CD4-positive, CD25-positive, alpha-beta regulatory T cell (primary cell): ENCODE measurements around the gene MSGN1. TPM values are rescaled to one million over a fixed set of nuclear protein-coding genes. Genes with fewer than 3 reads are reported as not detected.
A peak's percentile ranks its signal among the peaks of the same experiment; 100 is the strongest.

Experiments
- ATAC-seq, 2 donors: fragments of 150-1000 bp; cut with Tn5 transposase; one replicate each; pipeline ENCODE4 v1.10.0; 2021; ENCODE audit warnings: low read depth in 2 of 2, moderate number of reproducible peaks in 2 of 2, moderate library complexity in 1 of 2
- DNase-seq, 3 donors: peaks; one replicate each; pipeline versions ENCODE4 v3.0.0 to v3.0.0-alpha.2; 2012 to 2022; ENCODE audit warnings: mixed read lengths in 1 of 3
- H3K27ac ChIP-seq: one replicate; pipeline ENCODE4 v1.7.0; 2013; ENCODE audit warnings: mild to moderate bottlenecking, low read length; ENCODE audit not compliant: insufficient read depth, poor library complexity, severe bottlenecking
- H3K27me3 ChIP-seq: one replicate; pipeline ENCODE4 v1.7.0; 2013; ENCODE audit warnings: low read length; ENCODE audit not compliant: control insufficient read depth, insufficient read depth
- H3K36me3 ChIP-seq: one replicate; pipeline ENCODE4 v1.7.0; 2013; ENCODE audit warnings: mild to moderate bottlenecking, low read length, moderate library complexity; ENCODE audit not compliant: control insufficient read depth, insufficient read depth
- H3K4me1 ChIP-seq: 2 replicates; pipeline ENCODE4 v1.7.0; 2013; ENCODE audit warnings: mild to moderate bottlenecking, low read length; ENCODE audit not compliant: insufficient read depth, control insufficient read depth, poor library complexity, severe bottlenecking
- H3K4me3 ChIP-seq: one replicate; pipeline ENCODE4 v1.7.0; 2013; ENCODE audit warnings: low read depth, mild to moderate bottlenecking, low read length, moderate library complexity
- H3K9me3 ChIP-seq, 2 experiments: 1 replicate in 1 of 2; 2 replicates in 1 of 2; pipeline ENCODE4 v1.7.0; 2013; ENCODE audit warnings: low read length in 2 of 2, mild to moderate bottlenecking in 1 of 2, moderate library complexity in 1 of 2; ENCODE audit not compliant: control insufficient read depth in 2 of 2
- H3K27ac Mint-ChIP-seq, 3 donors: one replicate each; pipeline ENCODE4 v1.8.0; 2020 to 2022; ENCODE audit warnings: mild to moderate bottlenecking in 3 of 3, mixed read lengths in 3 of 3, moderate library complexity in 2 of 3
- H3K27me3 Mint-ChIP-seq: one replicate; pipeline ENCODE4 v1.8.0; 2022; ENCODE audit warnings: mild to moderate bottlenecking, mixed read lengths
- H3K36me3 Mint-ChIP-seq: one replicate; pipeline ENCODE4 v1.8.0; 2020; ENCODE audit warnings: mixed read lengths
- H3K4me1 Mint-ChIP-seq, 4 donors: one replicate each; pipeline ENCODE4 v1.8.0; 2020 to 2022; ENCODE audit warnings: mixed read lengths in 4 of 4, mild to moderate bottlenecking in 1 of 4
- H3K4me3 Mint-ChIP-seq, 4 donors: one replicate each; pipeline ENCODE4 v1.8.0; 2020 to 2022; ENCODE audit warnings: mild to moderate bottlenecking in 4 of 4, mixed read lengths in 4 of 4, moderate library complexity in 3 of 4
- H3K9me3 Mint-ChIP-seq, 7 donors: one replicate each; pipeline ENCODE4 v1.8.0; 2020 to 2022; ENCODE audit warnings: mixed read lengths in 7 of 7, mild to moderate bottlenecking in 3 of 7, moderate library complexity in 2 of 7
- polyA plus RNA-seq, 4 donors: library from polyadenylated mRNA; unstranded; fragments of 300-500 nt; fragmentation: Illumina TruSeq; gene quantifications; one replicate each; pipeline ENCODE4 v1.2.3, GENCODE V29; 2021
- total RNA-seq: library from RNA; stranded (reverse); gene quantifications from one replicate; pipeline ENCODE4 v1.2.3, GENCODE V29; 2022

MSGN1 gene
- total and polyA plus RNA-seq, 5 donors from 2014 or later = not detected

GRCh38 chr2:17798338-17798737, 17.9 kb upstream of the MSGN1 start:
- Mint-ChIP-seq H3K9me3 (no peaks in the 10 kb centered on the region), H3K36me3 (no peaks in the 10 kb centered on the region), H3K4me3 (no peak overlapping the region), H3K27me3 (peaks cover 38% of the 10 kb centered on the region), H3K4me1 (peaks cover 0 to 4% (median 1%) of the 10 kb centered on the region in 4 donors), H3K27ac (no peak overlapping the region)
- Histone ChIP-seq H3K27ac (no peak overlapping the region), H3K9me3 (no peaks in the 10 kb centered on the region), H3K27me3 (peaks cover 7% of the 10 kb centered on the region), H3K4me3 (no peak overlapping the region), H3K4me1 (no peaks in the 10 kb centered on the region), H3K36me3 (no peaks in the 10 kb centered on the region)
- ATAC-seq (no peak), DNase-seq (no peak)

- Histone ChIP-seq H3K27me3 (peaks cover 4% of the 10 kb centered on the region), H3K4me1 (no peaks in the 10 kb centered on the region), H3K36me3 (no peaks in the 10 kb centered on the region), H3K4me3 (no peak overlapping the region), H3K9me3 (no peaks in the 10 kb centered on the region), H3K27ac (no peak overlapping the region)
- no peak for ATAC-seq
- peaks cover 39% of the 10 kb centered on the region for H3K27me3 Mint-ChIP-seq
- no peak overlapping the region for H3K27ac Mint-ChIP-seq
- H3K9me3 Mint-ChIP-seq = no peaks in the 10 kb centered on the region
- no peaks in the 10 kb centered on the region for H3K36me3 Mint-ChIP-seq
- no peak overlapping the region for H3K4me3 Mint-ChIP-seq
- H3K4me1 Mint-ChIP-seq = peaks cover 0 to 4% (median 1%) of the 10 kb centered on the region in 4 donors
- DNase-seq = peak in 1 of 3 donors; percentile 22
Observed at GRCh38 chr2:17799301-17800120, 16.7 kb upstream of the MSGN1 start.

- Mint-ChIP-seq H3K27me3 (peaks cover 34% of the 10 kb centered on the region), H3K4me1 (peaks cover 0 to 4% (median 1%) of the 10 kb centered on the region in 4 donors), H3K4me3 (no peak overlapping the region), H3K27ac (no peak overlapping the region), H3K9me3 (no peaks in the 10 kb centered on the region), H3K36me3 (no peaks in the 10 kb centered on the region)
- Histone ChIP-seq H3K27ac (no peak overlapping the region), H3K4me3 (no peak overlapping the region), H3K27me3 (no peaks in the 10 kb centered on the region), H3K4me1 (no peaks in the 10 kb centered on the region), H3K9me3 (no peaks in the 10 kb centered on the region), H3K36me3 (no peaks in the 10 kb centered on the region)
- no peak for ATAC-seq
- DNase-seq = no peak
Observed at GRCh38 chr2:17800219-17800618, 16.0 kb upstream of the MSGN1 start.

- Histone ChIP-seq H3K27ac (no peak overlapping the region), H3K4me3 (no peak overlapping the region), H3K27me3 (no peaks in the 10 kb centered on the region), H3K9me3 (no peaks in the 10 kb centered on the region), H3K36me3 (no peaks in the 10 kb centered on the region), H3K4me1 (no peaks in the 10 kb centered on the region)
- no peak overlapping the region for H3K27ac Mint-ChIP-seq
- H3K9me3 Mint-ChIP-seq = no peaks in the 10 kb centered on the region
- H3K4me1 Mint-ChIP-seq = peaks cover 0 to 4% (median 1%) of the 10 kb centered on the region in 4 donors
- DNase-seq (no peak), ATAC-seq (no peak)
- H3K27me3 Mint-ChIP-seq = peaks cover 29% of the 10 kb centered on the region
- no peaks in the 10 kb centered on the region for H3K36me3 Mint-ChIP-seq
- no peak overlapping the region for H3K4me3 Mint-ChIP-seq
Observed at GRCh38 chr2:17800693-17801458, 15.4 kb upstream of the MSGN1 start.

GRCh38 chr2:17803497-17803896, 12.8 kb upstream of the MSGN1 start:
- Histone ChIP-seq H3K27ac (no peak overlapping the region), H3K36me3 (no peaks in the 10 kb centered on the region), H3K27me3 (no peaks in the 10 kb centered on the region), H3K9me3 (no peaks in the 10 kb centered on the region), H3K4me1 (no peaks in the 10 kb centered on the region), H3K4me3 (no peak overlapping the region)
- no peak overlapping the region for H3K27ac Mint-ChIP-seq
- peaks cover 24% of the 10 kb centered on the region for H3K27me3 Mint-ChIP-seq
- no peaks in the 10 kb centered on the region for H3K36me3 Mint-ChIP-seq
- DNase-seq = no peak
- no peak overlapping the region for H3K4me3 Mint-ChIP-seq
- no peaks in the 10 kb centered on the region for H3K9me3 Mint-ChIP-seq
- no peak for ATAC-seq
- peaks cover 0 to 4% (median 1%) of the 10 kb centered on the region in 4 donors for H3K4me1 Mint-ChIP-seq

- Histone ChIP-seq H3K27me3 (no peaks in the 10 kb centered on the region), H3K9me3 (no peaks in the 10 kb centered on the region), H3K36me3 (no peaks in the 10 kb centered on the region), H3K27ac (no peak overlapping the region), H3K4me3 (no peak overlapping the region), H3K4me1 (no peaks in the 10 kb centered on the region)
- no peaks in the 10 kb centered on the region for H3K36me3 Mint-ChIP-seq
- no peak overlapping the region for H3K4me3 Mint-ChIP-seq
- H3K27ac Mint-ChIP-seq = peak overlapping the region in 1 of 3 donors; percentile 50
- H3K4me1 Mint-ChIP-seq = peaks cover 0 to 1% (median under 1%) of the 10 kb centered on the region in 4 donors
- ATAC-seq = peak; percentile 45 to 54
- H3K9me3 Mint-ChIP-seq = no peaks in the 10 kb centered on the region
- no peak for DNase-seq
- H3K27me3 Mint-ChIP-seq = peaks cover 18% of the 10 kb centered on the region
Observed at GRCh38 chr2:17804358-17804757, 11.9 kb upstream of the MSGN1 start.

GRCh38 chr2:17805166-17805565, 11.1 kb upstream of the MSGN1 start:
- H3K9me3 ChIP-seq = no peaks in the 10 kb centered on the region
- H3K27ac ChIP-seq = no peak overlapping the region
- no peaks in the 10 kb centered on the region for H3K9me3 Mint-ChIP-seq
- H3K27me3 Mint-ChIP-seq = peaks cover 18% of the 10 kb centered on the region
- H3K4me1 ChIP-seq = no peaks in the 10 kb centered on the region
- DNase-seq = no peak
- no peak overlapping the region for H3K4me3 ChIP-seq
- no peaks in the 10 kb centered on the region for H3K36me3 Mint-ChIP-seq
- H3K36me3 ChIP-seq = no peaks in the 10 kb centered on the region
- no peak for ATAC-seq
- no peak overlapping the region for H3K4me3 Mint-ChIP-seq
- H3K27me3 ChIP-seq = no peaks in the 10 kb centered on the region
- H3K27ac Mint-ChIP-seq = peak overlapping the region in 1 of 3 donors; percentile 50
- no peaks in the 10 kb centered on the region for H3K4me1 Mint-ChIP-seq
